ENCODE data around the gene PRR5L.

PRR5L gene

GRCh38 chr11:36257351-36257750, 38.7 kb upstream of the PRR5L start:
- H3K4me3 ChIP-seq (ENCODE audit: low read depth, low read length): no peak overlapping the region
- DNase-seq (ENCODE audit: low read depth): no peak
- TF ChIP-seq CTCF (IDR thresholded peaks at IDR 0.05; ENCODE audit: control insufficient read depth, extremely low read depth, insufficient read depth): no peak

GRCh38 chr11:36258730-36259360, 37.2 kb upstream of the PRR5L start:
- no peak overlapping the region for H3K4me3 ChIP-seq (ENCODE audit: low read depth, low read length)
- DNase-seq (ENCODE audit: low read depth): no peak
- TF ChIP-seq CTCF (IDR thresholded peaks at IDR 0.05; ENCODE audit: control insufficient read depth, extremely low read depth, insufficient read depth): peak; percentile 66

- no peak for DNase-seq (ENCODE audit: low read depth)
- no peak for TF ChIP-seq CTCF (IDR thresholded peaks at IDR 0.05; ENCODE audit: control insufficient read depth, extremely low read depth, insufficient read depth)
- H3K4me3 ChIP-seq (ENCODE audit: low read depth, low read length): no peak overlapping the region
Observed at GRCh38 chr11:36261094-36261493, 35.0 kb upstream of the PRR5L start.

GRCh38 chr11:36264011-36264972, 31.8 kb upstream of the PRR5L start:
- TF ChIP-seq CTCF (IDR thresholded peaks at IDR 0.05; ENCODE audit: control insufficient read depth, extremely low read depth, insufficient read depth): no peak
- no peak for DNase-seq (ENCODE audit: low read depth)
- no peak overlapping the region for H3K4me3 ChIP-seq (ENCODE audit: low read depth, low read length)

- H3K4me3 ChIP-seq (ENCODE audit: low read depth, low read length): no peak overlapping the region
- DNase-seq (ENCODE audit: low read depth): no peak
- TF ChIP-seq CTCF (IDR thresholded peaks at IDR 0.05; ENCODE audit: control insufficient read depth, extremely low read depth, insufficient read depth): no peak
Observed at GRCh38 chr11:36264973-36265344, 31.1 kb upstream of the PRR5L start.

- DNase-seq (ENCODE audit: low read depth): no peak
- peak; percentile 93 for TF ChIP-seq CTCF (IDR thresholded peaks at IDR 0.05; ENCODE audit: control insufficient read depth, extremely low read depth, insufficient read depth)
- H3K4me3 ChIP-seq (ENCODE audit: low read depth, low read length): no peak overlapping the region
Observed at GRCh38 chr11:36265793-36266628, 30.1 kb upstream of the PRR5L start.
